A673 (cell line): ENCODE measurements around the gene AGA.

Experiments
- EZH2 ChIP-seq: fragments of 200-600 bp; sonication (generic); IDR thresholded peaks from 2 replicates; pipeline ENCODE4 v1.6.1; 2017; ENCODE audit warnings: borderline replicate concordance, low read depth, mild to moderate bottlenecking, mixed read lengths, antibody characterized with exemption, low read length; ENCODE audit not compliant: poor library complexity, severe bottlenecking
- TF ChIP-seq, protein P1 (sequence below): fragments of 300-800, 200-600 bp; sonication (generic); conservative IDR thresholded peaks from 2 replicates; pipeline ENCODE4 v1.5.1; 2017; ENCODE audit warnings: low read depth, mild to moderate bottlenecking, antibody characterized with exemption, low read length, moderate library complexity, mixed read lengths

DNA sequence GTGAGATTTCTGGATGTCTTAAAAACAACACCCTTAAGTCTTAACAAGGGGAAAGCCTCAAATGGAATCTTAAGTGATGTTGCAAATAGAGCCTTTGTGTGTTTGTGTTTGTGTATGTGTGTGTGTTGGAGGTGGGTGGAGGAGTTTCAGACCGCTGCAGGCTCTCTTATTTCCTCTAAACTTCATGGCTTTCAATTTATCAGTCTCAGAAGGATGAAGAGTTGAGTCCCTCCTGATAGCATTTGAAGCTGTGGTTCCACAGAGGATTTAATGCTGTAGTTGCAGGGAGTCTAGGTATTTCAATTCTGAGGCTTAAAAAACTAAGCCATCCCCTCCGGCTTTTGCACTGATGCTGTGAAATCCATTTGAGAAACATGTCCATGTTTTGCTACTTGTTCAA is 4.3 kb upstream of the AGA start:
- TF ChIP-seq EZH2: no peak
- TF ChIP-seq, protein P1, sequence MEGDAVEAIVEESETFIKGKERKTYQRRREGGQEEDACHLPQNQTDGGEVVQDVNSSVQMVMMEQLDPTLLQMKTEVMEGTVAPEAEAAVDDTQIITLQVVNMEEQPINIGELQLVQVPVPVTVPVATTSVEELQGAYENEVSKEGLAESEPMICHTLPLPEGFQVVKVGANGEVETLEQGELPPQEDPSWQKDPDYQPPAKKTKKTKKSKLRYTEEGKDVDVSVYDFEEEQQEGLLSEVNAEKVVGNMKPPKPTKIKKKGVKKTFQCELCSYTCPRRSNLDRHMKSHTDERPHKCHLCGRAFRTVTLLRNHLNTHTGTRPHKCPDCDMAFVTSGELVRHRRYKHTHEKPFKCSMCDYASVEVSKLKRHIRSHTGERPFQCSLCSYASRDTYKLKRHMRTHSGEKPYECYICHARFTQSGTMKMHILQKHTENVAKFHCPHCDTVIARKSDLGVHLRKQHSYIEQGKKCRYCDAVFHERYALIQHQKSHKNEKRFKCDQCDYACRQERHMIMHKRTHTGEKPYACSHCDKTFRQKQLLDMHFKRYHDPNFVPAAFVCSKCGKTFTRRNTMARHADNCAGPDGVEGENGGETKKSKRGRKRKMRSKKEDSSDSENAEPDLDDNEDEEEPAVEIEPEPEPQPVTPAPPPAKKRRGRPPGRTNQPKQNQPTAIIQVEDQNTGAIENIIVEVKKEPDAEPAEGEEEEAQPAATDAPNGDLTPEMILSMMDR: no peak
